ACC112 (cell line): ENCODE data around the gene PSMD1.
"Not testable (repeated sequence)": the region's sequence is repeated elsewhere in the genome, so short reads cannot be mapped to it uniquely, and the experiment has no call there.

ENCODE experiments used
- H2AFZ ChIP-seq: fragments of 200-600 bp; sonication (generic); one replicate; pipeline ENCODE4 v1.6.0; 2017; ENCODE audit warnings: antibody characterized with exemption, low read length; ENCODE audit not compliant: unreplicated experiment
- H3K27ac ChIP-seq: fragments of 200-600 bp; sonication (generic); 2 replicates; pipeline ENCODE4 v1.5.1; 2014; ENCODE audit warnings: low read depth, mild to moderate bottlenecking, antibody characterized with exemption, low read length, moderate library complexity
- H3K27me3 ChIP-seq: fragments of 200-600 bp; sonication (generic); 2 replicates; pipeline ENCODE4 v1.6.1; 2014; ENCODE audit warnings: mild to moderate bottlenecking, antibody characterized with exemption, low read length, moderate library complexity, mixed read lengths; ENCODE audit not compliant: insufficient read depth
- H3K36me3 ChIP-seq: fragments of 200-600 bp; sonication (generic); 2 replicates; pipeline ENCODE4 v1.6.1; 2016; ENCODE audit warnings: mild to moderate bottlenecking, antibody characterized with exemption, low read length, moderate library complexity, mixed read lengths; ENCODE audit not compliant: insufficient read depth
- H3K4me1 ChIP-seq: fragments of 200-600 bp; sonication (generic); one replicate; pipeline ENCODE4 v1.6.1; 2016; ENCODE audit warnings: low read length, mixed read lengths; ENCODE audit not compliant: insufficient read depth, unreplicated experiment, control insufficient read depth
- H3K4me3 ChIP-seq: fragments of 200-600 bp; sonication (generic); 2 replicates; pipeline ENCODE4 v1.5.1; 2014; ENCODE audit warnings: mild to moderate bottlenecking, low read depth, low read length
- H3K79me2 ChIP-seq: fragments of 200-600 bp; sonication (generic); one replicate; pipeline ENCODE4 v1.6.0; 2016; ENCODE audit warnings: low read length; ENCODE audit not compliant: control insufficient read depth, unreplicated experiment, insufficient read depth

The PSMD1 gene

DNA sequence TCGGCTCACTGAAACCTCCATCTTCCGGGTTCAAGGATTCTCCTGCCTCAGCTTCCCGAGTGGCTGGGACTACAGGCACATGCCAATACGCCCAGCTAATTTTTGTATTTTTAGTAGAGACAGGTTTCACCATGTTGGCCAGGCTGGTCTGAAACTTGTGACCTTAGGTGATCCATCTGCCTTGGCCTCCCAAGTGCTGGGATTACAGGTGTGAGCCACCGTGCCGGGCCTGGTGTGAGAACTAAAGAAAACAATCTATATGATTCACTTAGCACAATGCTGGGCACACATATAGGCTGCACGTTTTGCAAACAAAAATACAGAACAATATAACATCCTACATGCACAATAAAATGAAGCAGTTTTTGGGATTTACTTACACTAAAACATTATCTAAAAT, 140.5 kb downstream of the PSMD1 start:
- not testable (repeated sequence) for H3K36me3 ChIP-seq, H2AFZ ChIP-seq, H3K4me3 ChIP-seq, H3K27me3 ChIP-seq, H3K27ac ChIP-seq
- Histone ChIP-seq H3K79me2 (peaks cover 16% of the 10 kb centered on the region), H3K4me1 (peaks cover 18% of the 10 kb centered on the region)

DNA sequence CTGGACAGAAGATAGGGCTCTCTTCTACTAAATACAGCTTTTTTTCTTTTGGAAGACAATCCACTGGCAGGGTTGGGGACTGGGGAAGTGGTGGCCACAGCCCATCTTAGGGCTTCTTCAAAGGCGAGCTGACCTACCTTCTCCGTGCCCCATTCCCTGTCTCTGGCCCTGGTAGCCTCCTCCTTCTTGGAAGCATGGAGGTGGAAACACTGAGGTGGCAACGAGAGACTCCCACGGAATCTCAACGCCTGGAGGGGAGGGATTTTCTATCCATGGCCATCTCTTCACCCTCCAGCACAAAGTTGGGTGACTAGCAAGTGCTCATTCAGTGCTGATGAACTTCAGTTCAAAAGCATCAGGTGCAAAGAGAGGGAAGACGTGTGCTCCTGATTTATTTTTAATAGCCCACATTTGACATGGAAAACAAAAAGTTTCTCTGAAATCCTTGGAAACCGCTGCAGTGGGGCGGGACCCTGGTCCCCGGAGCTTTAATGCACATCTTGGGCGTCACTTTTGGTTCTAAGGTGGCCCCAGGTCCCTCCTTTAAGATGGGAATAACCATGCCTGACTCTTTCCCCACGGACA, 141.1 kb downstream of the PSMD1 start:
- peaks cover 17% of the 10 kb centered on the region for H3K4me1 ChIP-seq
- no peaks in the 10 kb centered on the region for H3K36me3 ChIP-seq
- no peaks in the 10 kb centered on the region for H3K27me3 ChIP-seq
- no peak overlapping the region for H3K27ac ChIP-seq
- peak overlapping the region; percentile 95 for H3K4me3 ChIP-seq
- peak overlapping the region; percentile 44 for H2AFZ ChIP-seq
- peaks cover 16% of the 10 kb centered on the region for H3K79me2 ChIP-seq

DNA sequence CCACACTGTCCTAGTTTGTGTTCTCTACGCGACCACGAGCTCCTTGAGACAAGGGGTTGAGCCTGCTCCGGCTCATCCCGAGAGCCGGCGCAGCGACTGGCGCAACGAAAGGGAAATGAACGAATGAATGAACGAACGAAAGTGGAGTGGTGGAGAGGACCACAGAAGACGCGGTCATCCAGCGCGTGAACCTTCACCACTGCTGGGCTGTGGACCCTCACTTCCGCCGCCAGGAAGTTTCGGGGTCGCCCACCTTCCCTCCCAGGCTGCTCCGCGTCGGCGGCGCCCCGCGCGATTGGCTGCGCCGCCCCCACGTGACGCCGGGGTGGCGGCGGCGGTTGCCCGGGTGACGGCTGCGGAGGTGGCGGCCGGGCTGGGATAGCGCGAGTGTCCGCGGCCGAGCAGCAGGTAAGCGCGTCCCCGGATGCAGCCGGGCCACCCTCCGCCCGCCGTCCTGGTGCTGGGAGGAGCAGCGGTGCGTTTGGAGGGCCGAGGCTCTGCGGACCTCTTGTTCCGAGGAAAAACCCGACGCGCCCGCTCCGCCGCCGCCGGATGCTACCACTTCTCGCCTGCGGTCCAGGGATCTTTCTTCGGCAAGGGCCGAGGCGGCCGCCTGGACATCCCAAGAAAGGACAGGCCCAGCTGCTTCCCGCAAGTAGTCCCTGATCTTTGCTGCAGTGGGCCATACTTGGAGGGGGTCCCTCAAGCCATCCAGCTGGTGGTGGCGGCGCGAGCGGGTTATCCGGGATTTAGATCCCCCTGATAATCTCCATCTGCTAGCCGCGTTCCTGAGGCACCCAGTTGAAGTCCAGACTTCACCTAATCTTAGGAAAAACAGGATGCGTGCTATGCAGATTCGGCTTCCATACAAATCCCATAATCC, 141.9 kb downstream of the PSMD1 start, which contains the start of gene ARMC9:
TSS of gene ARMC9 (plus strand) at position 341 of the 883 bp plus-strand sequence. CDS start 7,608 bp downstream, outside the sequence.
- H3K27ac ChIP-seq: peak within 1 kb of the TSS; percentile 11; the same call in 1 of the 2 replicates
- peak within 1 kb of the TSS; percentile 44 for H2AFZ ChIP-seq
- peaks cover 16% of the 10 kb centered on the region for H3K79me2 ChIP-seq
- no peaks in the 10 kb centered on the region for H3K36me3 ChIP-seq
- peak within 1 kb of the TSS; percentile 95 for H3K4me3 ChIP-seq
- no peaks in the 10 kb centered on the region for H3K27me3 ChIP-seq
- peaks cover 17% of the 10 kb centered on the region for H3K4me1 ChIP-seq

DNA sequence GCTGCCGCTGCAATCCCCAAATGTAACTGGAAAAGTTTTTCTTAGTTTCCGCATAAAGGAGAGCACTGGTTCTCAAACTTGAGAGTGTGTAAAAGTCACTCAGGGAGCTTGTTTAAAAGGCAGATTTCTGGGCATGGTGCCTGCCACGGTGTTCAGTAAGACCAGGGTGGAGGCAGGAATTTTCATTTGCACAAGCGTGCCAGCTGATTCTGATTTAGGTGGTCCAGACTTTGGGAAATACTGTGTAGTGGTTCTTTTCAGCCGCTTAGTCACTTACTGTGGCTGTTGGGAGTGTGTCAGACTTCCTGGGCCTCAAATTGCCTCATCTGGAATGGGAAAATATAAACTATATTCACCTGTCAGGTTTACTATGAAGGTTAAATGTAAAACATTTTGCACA, 142.6 kb downstream of the PSMD1 start:
- H3K27me3 ChIP-seq: no peaks in the 10 kb centered on the region
- no peaks in the 10 kb centered on the region for H3K36me3 ChIP-seq
- peak overlapping the region; percentile 95 for H3K4me3 ChIP-seq
- peaks cover 17% of the 10 kb centered on the region for H3K4me1 ChIP-seq
- peaks cover 16% of the 10 kb centered on the region for H3K79me2 ChIP-seq
- H3K27ac ChIP-seq: peak overlapping the region; percentile 11; the same call in 1 of the 2 replicates
- H2AFZ ChIP-seq: peak overlapping the region; percentile 44

DNA sequence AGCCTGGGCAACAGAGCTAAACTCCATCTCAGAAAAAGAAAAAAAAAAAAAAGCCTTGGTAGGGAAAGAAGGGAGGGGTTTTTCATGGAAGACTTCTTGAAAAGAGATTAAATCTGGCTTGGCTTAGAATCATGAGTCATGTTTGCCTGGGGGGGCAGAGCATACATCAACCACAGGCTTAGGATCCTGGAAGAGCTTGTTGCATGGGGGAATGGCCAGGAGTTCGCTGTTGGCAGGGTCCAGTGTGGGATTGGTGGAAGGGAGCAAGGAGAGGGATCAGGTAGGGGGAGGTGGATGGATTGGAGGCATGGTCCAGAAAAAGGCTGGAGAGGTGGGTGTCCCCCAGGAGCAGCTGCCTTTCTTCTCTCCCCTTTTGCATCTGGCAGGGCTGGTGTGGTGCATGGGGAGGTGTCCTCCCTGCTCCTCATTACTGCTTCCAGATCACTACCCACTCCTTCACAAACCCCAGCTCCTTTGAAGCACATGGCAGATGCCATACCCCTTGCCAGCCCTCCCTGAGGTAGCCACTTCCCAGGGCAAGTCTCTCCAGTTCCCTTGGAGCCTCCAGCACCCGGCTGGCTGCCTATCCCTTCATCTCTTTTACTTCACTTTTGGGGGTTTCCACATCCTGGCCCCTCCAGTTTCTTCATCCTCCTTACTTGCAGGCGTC, 144.3 kb downstream of the PSMD1 start:
- peaks cover 17% of the 10 kb centered on the region for H3K4me1 ChIP-seq
- H3K4me3 ChIP-seq: no peak overlapping the region
- H3K27me3 ChIP-seq: no peaks in the 10 kb centered on the region
- no peak overlapping the region for H3K27ac ChIP-seq
- no peak overlapping the region for H2AFZ ChIP-seq
- no peaks in the 10 kb centered on the region for H3K36me3 ChIP-seq
- peaks cover 22% of the 10 kb centered on the region for H3K79me2 ChIP-seq

DNA sequence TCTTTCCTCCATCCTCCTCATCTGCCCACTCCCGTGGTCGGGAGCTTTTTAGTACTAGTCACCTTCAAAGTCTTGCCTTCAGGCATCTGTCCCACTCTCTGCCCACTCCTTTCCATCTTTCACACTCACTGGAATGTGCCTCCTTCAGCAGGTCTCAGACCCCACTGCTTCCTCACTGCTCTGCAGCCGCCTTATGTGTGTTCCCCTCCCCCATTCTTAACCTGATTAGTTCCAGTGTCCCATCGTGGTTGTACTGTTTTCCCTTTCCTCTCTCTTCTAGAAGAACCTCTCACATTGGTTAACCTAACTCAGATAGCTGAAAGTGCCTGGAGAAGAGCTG, 144.8 kb downstream of the PSMD1 start:
- Histone ChIP-seq H3K79me2 (peaks cover 22% of the 10 kb centered on the region), H3K27ac (no peak overlapping the region), H3K36me3 (no peaks in the 10 kb centered on the region), H3K27me3 (no peaks in the 10 kb centered on the region), H3K4me1 (peaks cover 17% of the 10 kb centered on the region), H3K4me3 (no peak overlapping the region), H2AFZ (no peak overlapping the region)

DNA sequence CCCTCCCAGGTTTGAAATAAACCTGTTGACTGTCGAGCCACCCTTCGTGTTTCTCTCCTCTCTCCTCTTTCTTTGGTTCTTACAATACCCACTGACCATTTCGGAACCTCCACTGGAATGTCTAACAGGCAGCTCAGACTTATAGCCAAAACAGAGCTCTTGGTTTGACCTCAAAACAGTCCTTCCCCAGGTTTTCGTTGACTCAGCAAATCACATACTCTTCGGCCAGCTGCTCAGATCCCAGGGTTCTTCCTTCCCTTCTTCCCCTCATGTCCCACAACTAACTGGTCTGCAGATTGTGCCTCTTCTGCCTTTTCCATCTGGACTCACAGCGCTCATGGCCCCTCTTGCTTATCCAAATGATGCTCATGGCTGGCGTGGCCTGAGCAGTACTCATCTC, 146.4 kb downstream of the PSMD1 start:
- Histone ChIP-seq H3K4me3 (no peak overlapping the region), H3K27ac (no peak overlapping the region), H3K36me3 (no peaks in the 10 kb centered on the region), H3K4me1 (peaks cover 17% of the 10 kb centered on the region), H3K27me3 (no peaks in the 10 kb centered on the region), H2AFZ (no peak overlapping the region), H3K79me2 (peaks cover 22% of the 10 kb centered on the region)

DNA sequence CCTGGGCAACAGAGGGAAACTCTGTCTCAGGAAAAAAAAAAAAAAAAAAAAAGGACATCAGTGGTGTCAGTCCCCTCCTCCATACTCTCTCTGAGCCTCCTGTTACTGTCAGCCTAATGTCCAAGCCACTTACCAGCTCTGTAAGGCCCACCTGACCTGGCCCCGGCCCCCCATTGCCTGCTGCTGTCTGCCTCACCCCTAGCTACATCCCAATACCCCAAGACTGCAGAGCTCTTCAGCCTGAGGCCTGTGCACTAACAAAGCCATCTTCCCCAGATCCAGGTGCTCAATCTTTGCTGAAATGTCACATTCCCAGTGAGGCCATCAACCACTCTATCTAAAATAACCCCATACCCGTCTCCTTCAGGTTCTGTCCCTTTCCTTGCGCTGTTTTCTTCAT, 147.5 kb downstream of the PSMD1 start:
- H3K27ac ChIP-seq: no peak overlapping the region
- no peaks in the 10 kb centered on the region for H3K36me3 ChIP-seq
- H2AFZ ChIP-seq: no peak overlapping the region
- H3K27me3 ChIP-seq: no peaks in the 10 kb centered on the region
- no peak overlapping the region for H3K4me3 ChIP-seq
- peaks cover 17% of the 10 kb centered on the region for H3K4me1 ChIP-seq
- peaks cover 22% of the 10 kb centered on the region for H3K79me2 ChIP-seq

DNA sequence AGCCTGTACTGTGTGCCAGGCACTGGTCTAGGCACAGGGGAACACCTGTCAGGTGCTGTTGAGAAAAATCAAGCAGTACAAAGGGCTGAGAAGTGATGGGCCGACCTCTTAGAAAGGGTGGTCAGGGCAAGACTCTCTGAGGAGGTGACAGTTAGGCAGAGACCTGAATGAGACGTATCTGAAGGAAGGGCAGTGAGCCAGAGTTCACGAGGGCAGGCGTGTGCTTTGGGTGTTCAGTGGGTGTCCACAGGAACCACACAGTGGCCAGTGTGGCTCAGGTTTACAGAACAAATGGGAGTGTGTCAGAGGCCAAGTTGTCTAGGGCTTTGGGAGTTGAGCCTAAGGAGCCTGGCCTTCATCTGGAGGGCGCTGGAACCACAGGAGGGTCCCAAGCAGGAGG, 147.9 kb downstream of the PSMD1 start:
- H3K27me3 ChIP-seq: no peaks in the 10 kb centered on the region

DNA sequence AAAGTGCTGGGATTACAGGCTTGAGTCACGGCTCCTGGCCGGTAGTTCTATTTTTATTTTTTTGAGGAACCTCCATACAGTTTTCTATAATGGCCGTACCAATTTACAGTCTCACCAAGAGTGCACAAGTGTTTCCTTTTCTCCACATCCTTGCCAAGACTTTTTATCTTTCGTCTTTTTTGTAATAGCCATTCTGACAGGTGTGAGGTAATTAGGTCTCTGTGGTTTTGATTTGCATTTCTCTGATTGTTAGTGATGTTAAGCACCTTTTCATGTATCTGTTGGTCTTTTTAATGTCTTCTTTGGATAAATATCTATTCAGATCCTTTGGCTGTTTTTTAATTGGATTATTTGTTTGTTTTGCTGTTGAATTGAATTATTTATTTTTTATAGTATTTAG, 151.1 kb downstream of the PSMD1 start:
- no peak overlapping the region for H3K4me3 ChIP-seq
- H3K27ac ChIP-seq: no peak overlapping the region

More for the DNA sequence above, 147.9 kb downstream of the PSMD1 start:
- no peak overlapping the region for H3K27ac ChIP-seq
- peaks cover 16% of the 10 kb centered on the region for H3K4me1 ChIP-seq
- H3K4me3 ChIP-seq: no peak overlapping the region
- peaks cover 22% of the 10 kb centered on the region for H3K79me2 ChIP-seq
- H3K36me3 ChIP-seq: no peaks in the 10 kb centered on the region
- no peak overlapping the region for H2AFZ ChIP-seq

More for the DNA sequence above, 151.1 kb downstream of the PSMD1 start:
- no peaks in the 10 kb centered on the region for H3K36me3 ChIP-seq
- peaks cover 6% of the 10 kb centered on the region for H3K79me2 ChIP-seq
- H2AFZ ChIP-seq: no peak overlapping the region
- H3K4me1 ChIP-seq: no peaks in the 10 kb centered on the region
- H3K27me3 ChIP-seq: no peaks in the 10 kb centered on the region
